Stimulated activated CD8-positive, alpha-beta memory T cell treated with anti-CD3 and anti-CD28 coated beads, Interleukin-2, amount 100 ng/mL, for 1 hour (primary cell): ENCODE data around the gene MYO5A.
"Not testable (repeated sequence)": the region's sequence is repeated elsewhere in the genome, so short reads cannot be mapped to it uniquely, and the experiment has no call there.

Source experiments
- DNase-seq, 2 donors: peaks; one replicate each; pipeline ENCODE4 v3.0.0-alpha.2; 2020; ENCODE audit warnings: low read depth in 2 of 2

Gene MYO5A

DNA sequence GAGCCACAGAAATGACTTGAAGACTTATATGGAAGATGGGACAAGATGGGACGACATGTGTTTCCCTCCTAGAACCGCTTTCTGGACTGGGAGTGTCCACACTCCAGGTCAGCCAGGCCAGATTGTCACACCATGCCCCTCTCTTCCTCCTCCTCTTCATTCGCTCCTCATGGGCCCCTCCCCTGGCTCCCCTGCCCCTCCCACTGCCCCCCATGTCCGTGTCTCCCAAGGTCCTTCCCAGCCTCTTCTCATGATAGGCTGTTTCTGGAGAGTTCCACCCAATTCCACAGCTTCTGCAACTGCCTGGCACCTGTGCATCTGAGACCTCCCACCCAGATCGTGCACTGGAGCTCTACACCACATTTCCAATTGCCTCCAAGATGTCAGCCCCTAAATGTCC is 239.7 kb downstream of the MYO5A start:
- no peak for DNase-seq

GRCh38 chr15:52288051-52288942 is 240.4 kb downstream of the MYO5A start:
- DNase-seq = no peak

- no peak for DNase-seq
Measured at GRCh38 chr15:52287114-52287513, 241.6 kb downstream of the MYO5A start.

- not testable (repeated sequence) for DNase-seq
Measured at GRCh38 chr15:52285941-52286340, 242.7 kb downstream of the MYO5A start.

DNA sequence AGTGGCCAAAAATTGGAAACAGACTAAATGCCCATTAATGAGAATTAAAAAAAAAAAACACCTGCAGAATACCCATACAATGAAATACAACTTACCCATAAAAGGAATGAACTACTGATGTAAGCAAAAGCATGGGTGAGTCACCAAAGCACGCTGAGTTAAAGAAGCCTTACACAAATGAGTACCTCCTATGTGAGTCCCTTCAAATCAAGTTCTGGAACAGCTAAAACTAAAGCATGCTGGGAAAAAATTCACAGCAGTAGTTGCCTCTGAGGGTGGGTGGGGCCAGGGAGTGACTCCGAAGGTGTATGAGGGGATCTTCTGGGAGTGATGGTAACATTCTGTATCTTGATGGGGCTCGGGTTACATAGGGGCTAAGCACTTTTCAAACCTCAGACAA is 244.5 kb downstream of the MYO5A start:
- no peak for DNase-seq

- no peak for DNase-seq
Measured at GRCh38 chr15:52283281-52283680, 245.4 kb downstream of the MYO5A start.

GRCh38 chr15:52282418-52282817 is 246.3 kb downstream of the MYO5A start:
- no peak for DNase-seq

DNA sequence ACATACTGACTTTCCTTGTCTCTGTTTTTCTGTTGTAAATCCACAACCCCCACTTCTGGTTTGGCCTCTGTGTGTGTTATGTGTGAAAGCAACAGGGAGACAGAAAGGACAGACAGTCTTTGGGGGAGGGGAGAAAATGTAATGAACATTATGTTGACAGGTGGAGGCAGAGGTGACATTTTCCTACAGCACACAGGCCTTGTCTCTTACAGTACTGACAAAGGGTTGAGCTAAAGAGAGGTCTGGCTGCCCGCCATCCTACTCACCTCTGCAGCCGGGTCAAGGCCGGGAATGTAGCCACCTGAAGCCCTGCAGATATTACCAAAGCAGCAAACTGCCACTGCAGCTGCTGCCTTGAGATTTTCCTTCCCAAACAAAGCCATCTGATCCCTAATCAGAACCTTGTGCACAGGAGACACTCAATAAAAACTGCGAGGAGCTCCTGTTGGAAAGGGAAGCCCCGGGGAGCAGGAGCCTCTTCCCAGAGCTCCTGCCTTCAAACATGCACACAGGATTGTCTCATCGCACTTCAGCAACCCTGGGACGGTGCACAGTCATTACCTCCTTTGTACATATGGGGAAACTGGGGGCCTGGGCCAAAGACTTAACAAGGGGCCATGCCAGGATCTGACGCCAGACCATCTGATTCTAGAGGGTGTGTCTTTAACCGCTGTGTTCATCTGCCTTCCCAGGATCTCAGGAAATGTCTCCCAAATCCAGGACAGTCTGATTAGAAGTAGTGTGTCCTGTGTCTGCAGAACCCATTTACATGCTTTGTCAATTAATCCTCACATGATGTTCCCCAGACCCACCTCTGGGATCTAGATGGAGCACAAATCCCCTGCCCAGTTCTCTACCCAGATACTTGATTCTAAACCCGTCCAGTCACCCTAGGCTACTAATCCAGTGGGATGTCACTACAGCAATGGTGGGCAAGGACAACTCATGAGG is 247.3 kb downstream of the MYO5A start:
- no peak for DNase-seq

- DNase-seq = no peak
Measured at GRCh38 chr15:52280326-52281084, 248.2 kb downstream of the MYO5A start.

DNA sequence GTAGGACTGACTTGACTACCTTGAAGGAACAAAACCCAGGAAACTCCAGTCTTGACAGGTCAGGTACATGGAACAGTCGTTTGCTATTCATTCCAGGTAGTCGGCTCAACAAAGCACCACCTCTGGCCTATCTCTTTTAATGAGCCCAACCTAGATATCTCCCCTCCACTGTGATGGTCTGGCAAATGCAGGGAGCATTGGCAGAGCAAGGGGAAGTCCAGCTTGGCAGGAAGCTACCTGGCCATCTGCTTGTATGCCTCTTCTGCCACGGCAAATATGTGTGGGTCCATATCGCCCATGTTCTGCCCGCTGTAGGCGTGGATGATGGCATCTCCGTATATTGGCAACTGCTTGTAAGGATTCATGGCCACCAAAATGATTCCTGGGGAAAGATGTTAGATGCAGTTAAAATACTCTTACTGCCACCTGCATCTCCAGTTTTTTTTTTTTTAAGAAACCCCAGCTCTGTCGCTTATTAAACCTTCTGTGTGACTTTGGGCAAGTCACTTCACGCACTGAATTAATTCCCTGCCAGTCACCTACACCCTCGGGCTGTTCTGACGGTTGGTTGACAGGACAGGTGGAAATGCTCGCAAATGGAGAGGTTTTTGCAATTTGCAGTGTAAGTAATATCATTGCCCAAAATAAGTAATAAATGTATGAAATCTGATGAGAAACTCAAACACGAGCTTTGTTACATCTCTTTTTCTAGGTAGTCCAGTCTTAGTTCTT is 249.9 kb downstream of the MYO5A start:
- no peak for DNase-seq

GRCh38 chr15:52278135-52278534 is 250.5 kb downstream of the MYO5A start:
- no peak for DNase-seq

DNA sequence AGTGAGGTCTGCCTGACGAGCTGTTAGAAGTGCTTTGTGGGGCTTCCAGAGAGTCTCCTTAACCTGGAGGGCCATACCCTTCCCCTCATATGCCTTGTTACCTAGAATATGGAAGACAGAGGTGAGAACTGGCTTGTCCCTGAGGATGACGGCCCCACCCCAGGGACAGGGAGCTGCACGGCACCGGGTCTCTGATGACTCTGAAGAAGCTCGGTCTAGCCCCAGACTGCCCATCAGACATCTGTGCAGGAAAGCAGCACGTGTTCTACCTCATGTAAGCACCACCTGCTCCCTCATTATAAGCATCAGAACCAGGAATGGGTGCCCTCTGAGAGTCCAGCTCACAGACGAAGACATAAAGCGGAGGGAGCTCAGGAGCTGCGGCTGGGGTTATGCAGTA is 251.1 kb downstream of the MYO5A start:
- no peak for DNase-seq

DNA sequence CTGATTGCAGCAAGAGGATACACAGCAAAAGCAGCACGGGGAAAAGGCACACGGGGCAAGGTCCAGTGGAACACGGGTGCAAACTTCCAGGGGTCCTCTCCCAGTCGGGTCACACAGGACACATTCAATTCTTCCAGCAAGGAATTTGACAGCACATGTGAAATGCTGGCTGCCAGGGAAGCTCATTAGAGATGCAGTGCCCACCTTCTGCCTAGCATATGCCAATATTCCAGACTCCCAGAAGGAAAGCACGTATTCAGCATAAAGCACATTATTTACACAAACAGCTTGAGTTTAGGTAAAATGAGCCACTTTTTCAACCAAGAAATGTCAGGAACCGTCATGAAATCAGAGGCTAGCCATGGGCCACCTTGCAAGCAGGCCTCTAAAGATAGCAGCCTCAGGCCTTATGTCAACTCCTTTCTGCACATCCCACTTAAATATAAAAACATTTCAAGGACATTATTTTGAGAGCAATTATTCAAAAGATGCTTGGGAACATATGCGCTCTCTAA is 252.4 kb downstream of the MYO5A start:
- DNase-seq = no peak

GRCh38 chr15:52263563-52264282 is 265.0 kb downstream of the MYO5A start:
- no peak for DNase-seq

DNA sequence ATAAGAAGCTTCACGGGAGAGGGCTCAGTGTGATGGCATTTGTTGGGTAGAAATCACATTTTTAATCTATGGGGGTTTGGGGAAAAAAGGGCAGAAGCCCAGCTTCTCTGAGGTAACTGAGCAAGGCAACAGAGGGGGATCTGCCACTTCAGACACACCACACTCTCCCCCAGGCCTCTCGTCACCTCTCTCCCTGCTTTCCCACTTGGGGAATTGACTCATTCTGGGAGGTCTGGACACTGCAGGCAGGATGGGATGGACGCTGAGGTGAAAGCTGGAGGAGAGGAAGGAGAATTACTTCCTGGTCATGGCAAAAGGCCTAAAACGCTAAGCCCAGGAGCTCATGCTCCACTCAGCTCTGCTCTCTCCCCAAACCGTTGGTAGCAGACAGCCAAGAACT is 266.3 kb downstream of the MYO5A start:
- DNase-seq = no peak

DNA sequence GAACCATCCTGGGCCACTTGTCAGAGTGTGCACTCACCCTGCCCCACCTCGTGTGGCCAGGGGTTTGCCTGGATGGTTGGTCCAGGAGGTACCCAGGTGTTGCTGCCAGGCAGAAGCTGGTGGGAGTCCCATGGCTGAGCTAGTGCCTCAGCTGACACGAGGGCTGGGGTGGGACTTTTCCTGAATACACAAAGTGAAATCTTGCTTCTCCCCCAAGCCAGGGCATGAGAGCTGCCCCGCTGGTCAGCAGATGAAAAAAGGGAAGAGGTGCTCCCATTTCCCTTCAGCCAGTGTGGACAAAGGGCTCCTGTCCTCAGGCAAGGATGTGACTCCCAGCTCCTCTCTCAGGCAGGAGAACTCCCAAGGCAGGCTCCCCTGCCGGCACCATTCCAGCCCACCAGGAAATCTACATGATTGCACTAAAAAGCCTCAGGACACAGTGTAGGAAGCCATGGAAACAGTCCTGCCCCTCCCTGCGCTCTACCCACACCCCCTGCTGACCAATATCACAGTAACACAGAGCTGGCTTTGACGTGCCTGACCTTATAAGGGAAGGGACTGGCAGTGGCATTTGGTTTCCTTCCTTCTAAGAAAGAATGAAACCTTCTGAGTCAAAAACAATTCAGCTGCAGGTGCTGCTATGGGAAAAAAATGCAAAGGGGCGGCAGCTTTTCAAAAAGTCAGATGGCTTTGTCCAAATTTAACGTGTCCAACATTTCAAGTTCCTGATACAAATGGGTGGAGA is 267.0 kb downstream of the MYO5A start:
- peak in 1 of 2 donors; percentile 13 for DNase-seq

GRCh38 chr15:52261026-52261425 is 267.7 kb downstream of the MYO5A start:
- no peak for DNase-seq

DNA sequence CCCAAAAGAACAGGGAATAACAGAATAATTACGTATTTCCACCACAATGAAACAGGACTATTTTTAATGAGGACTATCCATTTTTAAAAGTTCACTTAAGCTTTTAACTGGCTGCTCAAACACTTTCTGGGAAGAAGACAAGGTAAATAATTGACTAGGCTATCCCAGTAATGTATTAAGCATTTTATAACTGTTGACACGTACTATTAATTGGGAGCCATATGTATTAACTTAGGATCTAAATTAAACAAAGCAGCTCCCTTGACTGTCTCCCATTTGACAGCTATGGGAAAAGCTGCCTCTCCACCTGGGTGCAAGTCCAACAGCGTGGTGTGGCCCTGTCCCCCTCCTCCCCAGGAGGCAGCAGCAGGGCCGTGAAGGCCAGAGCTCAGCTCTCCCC is 269.2 kb downstream of the MYO5A start:
- DNase-seq = no peak

GRCh38 chr15:52258461-52258860 is 270.2 kb downstream of the MYO5A start:
- no peak for DNase-seq

DNA sequence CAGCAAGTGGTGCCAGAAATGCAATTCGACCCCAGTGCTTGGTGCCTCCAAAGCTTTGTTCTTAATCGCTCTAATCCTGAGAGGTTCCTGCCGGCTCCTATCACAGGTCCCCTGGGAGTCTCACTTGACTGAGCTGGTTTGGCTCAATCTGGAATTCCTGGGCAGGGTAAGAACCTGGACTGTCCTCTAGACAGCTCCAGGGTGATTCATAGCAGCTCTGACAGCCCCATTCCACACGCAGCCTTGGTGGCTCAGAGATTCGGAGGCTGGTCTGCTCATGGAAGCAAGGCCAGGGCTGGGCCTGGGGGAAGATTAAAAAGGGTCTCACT is 271.0 kb downstream of the MYO5A start:
- no peak for DNase-seq
